Measurements from ENCODE around the gene MAP3K3. TPM values are rescaled to one million over a fixed set of nuclear protein-coding genes. Genes with fewer than 3 reads are reported as not detected.

MAP3K3 gene
- total and polyA plus RNA-seq, 10 of the 15 experiments (the other 5 are each of a cell fraction or from before 2014, with no cell fraction given) = 1.6 to 24.1 (median 15.0) TPM

- TF ChIP-seq SKIL (IDR thresholded peaks at IDR 0.05; ENCODE audit: low read depth, poor library complexity, severe bottlenecking) = no peak
- peak; percentile 23 for TF ChIP-seq MEF2B (IDR thresholded peaks at IDR 0.05; ENCODE audit: partially characterized antibody, poor library complexity, severe bottlenecking)
- TF ChIP-seq RFX5 (IDR thresholded peaks at IDR 0.05; ENCODE audit: low read depth, low read length) = no peak
- TF ChIP-seq HCFC1 (IDR thresholded peaks at IDR 0.05; ENCODE audit: low read length) = no peak; the same call in 1 of the 2 replicates
- no peak; the same call in 1 of the 2 replicates for TF ChIP-seq PML (IDR thresholded peaks at IDR 0.05; ENCODE audit: low read length)
- TF ChIP-seq, protein P1, sequence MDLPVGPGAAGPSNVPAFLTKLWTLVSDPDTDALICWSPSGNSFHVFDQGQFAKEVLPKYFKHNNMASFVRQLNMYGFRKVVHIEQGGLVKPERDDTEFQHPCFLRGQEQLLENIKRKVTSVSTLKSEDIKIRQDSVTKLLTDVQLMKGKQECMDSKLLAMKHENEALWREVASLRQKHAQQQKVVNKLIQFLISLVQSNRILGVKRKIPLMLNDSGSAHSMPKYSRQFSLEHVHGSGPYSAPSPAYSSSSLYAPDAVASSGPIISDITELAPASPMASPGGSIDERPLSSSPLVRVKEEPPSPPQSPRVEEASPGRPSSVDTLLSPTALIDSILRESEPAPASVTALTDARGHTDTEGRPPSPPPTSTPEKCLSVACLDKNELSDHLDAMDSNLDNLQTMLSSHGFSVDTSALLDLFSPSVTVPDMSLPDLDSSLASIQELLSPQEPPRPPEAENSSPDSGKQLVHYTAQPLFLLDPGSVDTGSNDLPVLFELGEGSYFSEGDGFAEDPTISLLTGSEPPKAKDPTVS (IDR thresholded peaks at IDR 0.05; ENCODE audit: low read depth, low read length) = no peak
- peak; percentile 14; the same call in 1 of the 2 replicates for TF ChIP-seq NR2F1 (conservative IDR thresholded peaks at IDR 0.05)
- no peak for TF ChIP-seq NFXL1 (IDR thresholded peaks at IDR 0.05; ENCODE audit: borderline replicate concordance)
- TF ChIP-seq, protein P2, sequence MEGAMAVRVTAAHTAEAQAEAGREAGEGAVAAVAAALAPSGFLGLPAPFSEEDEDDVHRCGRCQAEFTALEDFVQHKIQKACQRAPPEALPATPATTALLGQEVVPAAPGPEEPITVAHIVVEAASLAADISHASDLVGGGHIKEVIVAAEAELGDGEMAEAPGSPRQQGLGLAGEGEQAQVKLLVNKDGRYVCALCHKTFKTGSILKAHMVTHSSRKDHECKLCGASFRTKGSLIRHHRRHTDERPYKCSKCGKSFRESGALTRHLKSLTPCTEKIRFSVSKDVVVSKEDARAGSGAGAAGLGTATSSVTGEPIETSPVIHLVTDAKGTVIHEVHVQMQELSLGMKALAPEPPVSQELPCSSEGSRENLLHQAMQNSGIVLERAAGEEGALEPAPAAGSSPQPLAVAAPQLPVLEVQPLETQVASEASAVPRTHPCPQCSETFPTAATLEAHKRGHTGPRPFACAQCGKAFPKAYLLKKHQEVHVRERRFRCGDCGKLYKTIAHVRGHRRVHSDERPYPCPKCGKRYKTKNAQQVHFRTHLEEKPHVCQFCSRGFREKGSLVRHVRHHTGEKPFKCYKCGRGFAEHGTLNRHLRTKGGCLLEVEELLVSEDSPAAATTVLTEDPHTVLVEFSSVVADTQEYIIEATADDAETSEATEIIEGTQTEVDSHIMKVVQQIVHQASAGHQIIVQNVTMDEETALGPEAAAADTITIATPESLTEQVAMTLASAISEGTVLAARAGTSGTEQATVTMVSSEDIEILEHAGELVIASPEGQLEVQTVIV (IDR thresholded peaks at IDR 0.05; ENCODE audit: borderline replicate concordance, partially characterized antibody) = no peak
- no peak for TF ChIP-seq ZSCAN29 (IDR thresholded peaks at IDR 0.05)
- TF ChIP-seq, protein P3, sequence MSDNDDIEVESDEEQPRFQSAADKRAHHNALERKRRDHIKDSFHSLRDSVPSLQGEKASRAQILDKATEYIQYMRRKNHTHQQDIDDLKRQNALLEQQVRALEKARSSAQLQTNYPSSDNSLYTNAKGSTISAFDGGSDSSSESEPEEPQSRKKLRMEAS (IDR thresholded peaks at IDR 0.05; ENCODE audit: low read depth, low read length) = 0 out of 2 replicates have a peak, but pooled peaks have one; percentile 13
- peak; percentile 83 for TF ChIP-seq NBN (IDR thresholded peaks at IDR 0.05)
- no peak; the same call in 1 of the 2 replicates for TF ChIP-seq RCOR1 (conservative IDR thresholded peaks at IDR 0.05; ENCODE audit: low read depth, low read length)
- TF ChIP-seq, protein P4, sequence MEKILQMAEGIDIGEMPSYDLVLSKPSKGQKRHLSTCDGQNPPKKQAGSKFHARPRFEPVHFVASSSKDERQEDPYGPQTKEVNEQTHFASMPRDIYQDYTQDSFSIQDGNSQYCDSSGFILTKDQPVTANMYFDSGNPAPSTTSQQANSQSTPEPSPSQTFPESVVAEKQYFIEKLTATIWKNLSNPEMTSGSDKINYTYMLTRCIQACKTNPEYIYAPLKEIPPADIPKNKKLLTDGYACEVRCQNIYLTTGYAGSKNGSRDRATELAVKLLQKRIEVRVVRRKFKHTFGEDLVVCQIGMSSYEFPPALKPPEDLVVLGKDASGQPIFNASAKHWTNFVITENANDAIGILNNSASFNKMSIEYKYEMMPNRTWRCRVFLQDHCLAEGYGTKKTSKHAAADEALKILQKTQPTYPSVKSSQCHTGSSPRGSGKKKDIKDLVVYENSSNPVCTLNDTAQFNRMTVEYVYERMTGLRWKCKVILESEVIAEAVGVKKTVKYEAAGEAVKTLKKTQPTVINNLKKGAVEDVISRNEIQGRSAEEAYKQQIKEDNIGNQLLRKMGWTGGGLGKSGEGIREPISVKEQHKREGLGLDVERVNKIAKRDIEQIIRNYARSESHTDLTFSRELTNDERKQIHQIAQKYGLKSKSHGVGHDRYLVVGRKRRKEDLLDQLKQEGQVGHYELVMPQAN (conservative IDR thresholded peaks at IDR 0.05) = peak; percentile 10; the same call in 1 of the 2 replicates
- no peak for TF ChIP-seq CBX3 (IDR thresholded peaks at IDR 0.05; ENCODE audit: borderline replicate concordance, low read depth)
- 0 out of 2 replicates have a peak, but pooled peaks have one; percentile 52 for TF ChIP-seq TCF3 (IDR thresholded peaks at IDR 0.05; ENCODE audit: borderline replicate concordance, insufficient read depth, low read depth, low read length)
- TF ChIP-seq EP300 (IDR thresholded peaks at IDR 0.05; ENCODE audit: borderline replicate concordance in 1 of 2, control insufficient read depth in 1 of 2, low read depth in 2 of 2, low read length in 2 of 2) = peak in 1 of 2 experiments; percentile 50; a peak in 2 of 4 replicates
- TF ChIP-seq, protein P5, sequence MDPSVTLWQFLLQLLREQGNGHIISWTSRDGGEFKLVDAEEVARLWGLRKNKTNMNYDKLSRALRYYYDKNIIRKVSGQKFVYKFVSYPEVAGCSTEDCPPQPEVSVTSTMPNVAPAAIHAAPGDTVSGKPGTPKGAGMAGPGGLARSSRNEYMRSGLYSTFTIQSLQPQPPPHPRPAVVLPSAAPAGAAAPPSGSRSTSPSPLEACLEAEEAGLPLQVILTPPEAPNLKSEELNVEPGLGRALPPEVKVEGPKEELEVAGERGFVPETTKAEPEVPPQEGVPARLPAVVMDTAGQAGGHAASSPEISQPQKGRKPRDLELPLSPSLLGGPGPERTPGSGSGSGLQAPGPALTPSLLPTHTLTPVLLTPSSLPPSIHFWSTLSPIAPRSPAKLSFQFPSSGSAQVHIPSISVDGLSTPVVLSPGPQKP (IDR thresholded peaks at IDR 0.05; ENCODE audit: low read depth, low read length) = 0 out of 2 replicates have a peak, but pooled peaks have one; percentile 17
Measured at GRCh38 chr17:63697341-63698286, 75.4 kb downstream of the MAP3K3 start (continued).

Data from GM12878 (cell line).